B cell (primary cell): ENCODE results near the gene PSTPIP1. TPM values are rescaled to one million over a fixed set of nuclear protein-coding genes. Genes with fewer than 3 reads are reported as not detected.
A peak's percentile ranks its signal among the peaks of the same experiment; 100 is the strongest.

Experiments
- ATAC-seq: fragments of 200-7000 bp; cut with Tn5 transposase; one replicate; pipeline ENCODE4 v1.10.0; 2021; ENCODE audit warnings: low read depth, mild to moderate bottlenecking, moderate number of reproducible peaks, moderate library complexity
- CTCF ChIA-PET: fragments of 350-600 bp; sonication (Branson Sonifier 250); formaldehyde crosslinking; loops from one replicate; lab custom pipeline; 2021; ENCODE audit warnings: antibody characterized with exemption, inconsistent platforms; lab: Charles Lee
- POLR2A ChIA-PET: fragments of 350-600 bp; sonication (Branson Sonifier 250); formaldehyde crosslinking; loops from one replicate; lab custom pipeline; 2021; ENCODE audit warnings: antibody characterized with exemption; lab: Charles Lee
- DNase-seq: peaks from one replicate; pipeline ENCODE4 v3.0.0; 2013
- H2AFZ ChIP-seq: 2 replicates; pipeline ENCODE4 v1.6.1; 2012; ENCODE audit warnings: mild to moderate bottlenecking, low read depth, low read length; ENCODE audit not compliant: insufficient read depth, poor library complexity, severe bottlenecking
- H3K27ac ChIP-seq, 2 donors: 1 replicate in 1 of 2; 2 replicates in 1 of 2; pipeline ENCODE4 v1.5.1; 2012 to 2013; ENCODE audit warnings: low read length in 2 of 2, mild to moderate bottlenecking in 2 of 2, moderate library complexity in 1 of 2
- H3K27me3 ChIP-seq, 4 experiments: fragments of 200-600 bp in 1 of 4; sonication (generic) in 1 of 4; replicated peaks in 1 of 4; 1 replicate in 2 of 4; 2 replicates in 2 of 4; pipeline versions ENCODE4 v1.6.1 to v1.7.0; 2013 to 2016; ENCODE audit warnings: low read length in 3 of 4, mild to moderate bottlenecking in 2 of 4, mixed read lengths in 1 of 4, moderate library complexity in 1 of 4; ENCODE audit not compliant: insufficient read depth in 4 of 4, control insufficient read depth in 3 of 4; ENCODE audit errors: control extremely low read depth in 1 of 4
- H3K36me3 ChIP-seq, 2 experiments: replicated peaks in 1 of 2; 1 replicate in 1 of 2; 2 replicates in 1 of 2; pipeline versions ENCODE4 v1.6.1 to v1.7.1; 2013; ENCODE audit warnings: low read length in 1 of 2; ENCODE audit not compliant: insufficient read depth in 2 of 2, control insufficient read depth in 1 of 2; ENCODE audit errors: control extremely low read depth in 1 of 2, extremely low read depth in 1 of 2
- H3K4me1 ChIP-seq, 2 donors: fragments of 200-600 bp in 1 of 2; sonication (generic) in 1 of 2; 1 replicate in 1 of 2; 2 replicates in 1 of 2; pipeline versions ENCODE4 v1.5.1 to v1.6.1; 2013 to 2017; ENCODE audit warnings: low read length in 2 of 2; ENCODE audit not compliant: control insufficient read depth in 2 of 2, insufficient read depth in 2 of 2
- H3K4me2 ChIP-seq: replicated peaks from 2 replicates; pipeline ENCODE3; 2012; ENCODE audit warnings: mild to moderate bottlenecking, low read depth, low read length; ENCODE audit not compliant: poor library complexity, severe bottlenecking
- H3K4me3 ChIP-seq, 5 experiments: fragments of 200-600 bp in 1 of 5; sonication (generic) in 1 of 5; 1 replicate in 3 of 5; 2 replicates in 2 of 5; pipeline versions ENCODE4 v1.5.1 to v1.7.0; 2011 to 2016; ENCODE audit warnings: low read length in 4 of 5, mild to moderate bottlenecking in 4 of 5, low read depth in 2 of 5, control low read depth in 1 of 5, moderate library complexity in 1 of 5; ENCODE audit not compliant: insufficient read depth in 1 of 5; ENCODE audit errors: control extremely low read depth in 1 of 5, extremely low read depth in 1 of 5
- H3K79me2 ChIP-seq: fragments of 200-600 bp; sonication (generic); one replicate; pipeline ENCODE4 v1.6.0; 2016; ENCODE audit warnings: low read length; ENCODE audit not compliant: control insufficient read depth, insufficient read depth
- H3K9ac ChIP-seq: fragments of 200-600 bp; sonication (generic); 2 replicates; pipeline ENCODE4 v1.6.1; 2017; ENCODE audit warnings: mild to moderate bottlenecking, low read length, moderate library complexity
- H3K9me3 ChIP-seq, 3 donors: one replicate each; pipeline versions ENCODE4 v1.6.1 to v1.7.1; 2013; ENCODE audit warnings: low read length in 2 of 3; ENCODE audit not compliant: control insufficient read depth in 2 of 3, insufficient read depth in 1 of 3; ENCODE audit errors: control extremely low read depth in 1 of 3
- H4K20me1 ChIP-seq: 2 replicates; pipeline ENCODE4 v1.6.0; 2012; ENCODE audit warnings: mild to moderate bottlenecking, low read length; ENCODE audit not compliant: insufficient read depth, control insufficient read depth, poor library complexity, severe bottlenecking
- H3K27ac Mint-ChIP-seq: one replicate; pipeline ENCODE4 v1.8.0; 2021; ENCODE audit warnings: mixed read lengths
- H3K27me3 Mint-ChIP-seq: one replicate; pipeline ENCODE4 v1.8.0; 2021; ENCODE audit warnings: mixed read lengths
- H3K4me1 Mint-ChIP-seq: one replicate; pipeline ENCODE4 v1.8.0; 2021; ENCODE audit warnings: mixed read lengths
- H3K4me3 Mint-ChIP-seq: one replicate; pipeline ENCODE4 v1.8.0; 2021; ENCODE audit warnings: mixed read lengths
- H3K9me3 Mint-ChIP-seq: one replicate; pipeline ENCODE4 v1.8.0; 2022; ENCODE audit warnings: mixed read lengths; ENCODE audit not compliant: insufficient read depth
- CTCF ChIP-seq: fragments of 200-600 bp; IDR thresholded peaks from one replicate; pipeline ENCODE4 v1.8.0; 2022; ENCODE audit warnings: antibody characterized with exemption, mild to moderate bottlenecking
- EZH2 ChIP-seq: IDR thresholded peaks from 2 replicates; pipeline ENCODE4 v1.6.1; 2012; ENCODE audit warnings: borderline replicate concordance, low read depth, mild to moderate bottlenecking, moderate library complexity, low read length; ENCODE audit not compliant: insufficient read depth, poor library complexity, severe bottlenecking
- WGBS: methylation state at CpG from one replicate; pipeline ENCODE4 v1.1.5; 2013; ENCODE audit warnings: missing lambda C conversion rate; ENCODE audit not compliant: insufficient coverage; 5-methylcytosine and 5-hydroxymethylcytosine counted together
- intact Hi-C: fragments of 100-400 bp; cut with micrococcal nuclease; formaldehyde crosslinking; loops from one replicate; pipeline ENCODE4 v1.10.0; 2022
- polyA plus RNA-seq: library from polyadenylated mRNA; depleted of rRNA; stranded (reverse); fragments of >200 nt; gene quantifications from 2 replicates; pipeline ENCODE4 v1.2.3, GENCODE V29; 2012
- total RNA-seq, 2 donors: library from RNA; stranded (reverse); fragments of 120-200 nt in 1 of 2; gene quantifications; 1 replicate in 1 of 2; 2 replicates in 1 of 2; pipeline versions ENCODE4 v1.2.3 to v1.2.4, GENCODE V29; 2013 to 2022

Gene PSTPIP1
- total and polyA plus RNA-seq, 2 donors (not counting 1 experiment from before 2014, with no cell fraction given), result 69.0 to 79.3 TPM

GRCh38 chr15:77070495-77071304, 75.8 kb downstream of the PSTPIP1 start, which contains the start of gene TSPAN3:
Gene TSPAN3 (minus strand): TSS chr15:77071109. CDS start chr15:77070954, 155 bp downstream.
- ChIA-PET CTCF (interaction anchor here (1.0 kb wide), 1 partner anchor 48 kb away, joined by 3 read pairs; no protein-coding TSS in a partner anchor), POLR2A (interaction anchor here (0.6 to 1.2 kb wide), 4 partner anchors 76 to 734 kb away, joined by 3 to 5 read pairs (median 3); partner anchors contain the start of genes ISL2 and PSTPIP1)
- under 1% methylated on average over 97 of the region's 97 CpGs for WGBS
- H3K4me1 Mint-ChIP-seq, result peaks cover 52% of the 10 kb centered on the region
- H3K9me3 ChIP-seq, result no peaks in the 10 kb centered on the region
- intact Hi-C loops, result loop anchor here (1.0 to 5.0 kb wide), 5 partner anchors 13 to 350 kb away; partner anchors contain the start of genes HMG20A, PEAK1, PSTPIP1 and RCN2
- H3K79me2 ChIP-seq, result peaks cover 61% of the 10 kb centered on the region
- peaks cover 0 to 7% of the 10 kb centered on the region in 2 experiments for H3K36me3 ChIP-seq
- H4K20me1 ChIP-seq, result no peaks in the 10 kb centered on the region
- peak within 1 kb of the TSS; percentile 78 for H2AFZ ChIP-seq
- H3K9me3 Mint-ChIP-seq, result no peaks in the 10 kb centered on the region
- H3K27ac ChIP-seq, result peak within 1 kb of the TSS; percentile 71 to 84
- peak within 1 kb of the TSS; percentile 81 for H3K4me2 ChIP-seq
- H3K4me1 ChIP-seq, result peaks cover 47 to 49% of the 10 kb centered on the region in 2 donors
- peak within 1 kb of the TSS; percentile 69 to 92 (median 79) for H3K4me3 ChIP-seq
- peak; percentile 95 for DNase-seq
- H3K27me3 ChIP-seq, result no peaks in the 10 kb centered on the region
- TF ChIP-seq CTCF (no peak), EZH2 (no peak)
- peak within 1 kb of the TSS; percentile 94 for H3K9ac ChIP-seq
- no peaks in the 10 kb centered on the region for H3K27me3 Mint-ChIP-seq
- peak within 1 kb of the TSS; percentile 87 for H3K4me3 Mint-ChIP-seq
- peak; percentile 94 for ATAC-seq
- H3K27ac Mint-ChIP-seq, result peak within 1 kb of the TSS; percentile 94
